Pulmonary artery endothelial cell (primary cell): ENCODE data around the gene SRD5A1. TPM values are rescaled to one million over a fixed set of nuclear protein-coding genes. Genes with fewer than 3 reads are reported as not detected.
A peak's percentile ranks its signal among the peaks of the same experiment; 100 is the strongest.

ENCODE experiments used
- DNase-seq: peaks from one replicate; pipeline ENCODE4 v3.0.0-alpha.2; 2011; ENCODE audit warnings: low read depth, low spot score
- total RNA-seq: library from RNA; depleted of rRNA; stranded (reverse); fragments of >200 nt; gene quantifications from 2 replicates; pipeline ENCODE4 v1.2.3, GENCODE V29; 2014

The SRD5A1 gene
- total RNA-seq, 1 donor from 2014 or later, result 11.3 TPM

DNA sequence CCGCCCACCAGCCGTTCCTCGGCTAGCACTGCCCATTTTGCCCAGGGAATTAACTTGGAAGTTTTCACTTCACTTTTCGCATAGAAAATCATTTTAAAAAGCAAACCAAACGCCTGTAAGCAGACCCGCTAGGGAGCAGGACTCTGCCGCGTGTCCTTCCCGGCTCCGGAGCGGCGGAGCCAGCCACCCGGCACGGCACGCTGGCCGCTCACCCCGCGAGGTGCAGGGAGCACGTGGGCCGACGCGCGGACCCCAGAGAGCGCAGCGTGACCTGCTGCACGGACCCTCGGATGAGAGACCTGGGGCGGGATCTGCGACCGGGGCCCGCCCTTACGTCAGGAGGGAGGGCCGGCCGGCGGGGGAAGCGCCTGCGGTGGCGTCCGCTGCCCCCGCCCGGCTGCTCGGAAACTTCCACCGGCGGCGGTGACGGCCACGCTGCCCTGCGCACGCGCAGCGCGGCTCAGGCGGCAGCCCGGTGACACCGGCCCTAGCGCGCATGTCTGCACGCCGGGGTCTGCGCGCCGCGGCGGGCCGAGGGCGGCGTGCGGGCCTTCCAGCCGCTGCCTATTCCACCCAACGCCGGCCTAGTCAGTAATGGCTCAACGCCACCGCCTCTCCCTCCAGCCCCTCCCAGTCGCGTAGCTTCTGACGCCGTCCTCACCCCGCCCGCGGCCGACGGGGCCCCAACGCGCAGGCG, 79.5 kb downstream of the SRD5A1 start:
- DNase-seq, result peak; percentile 83

DNA sequence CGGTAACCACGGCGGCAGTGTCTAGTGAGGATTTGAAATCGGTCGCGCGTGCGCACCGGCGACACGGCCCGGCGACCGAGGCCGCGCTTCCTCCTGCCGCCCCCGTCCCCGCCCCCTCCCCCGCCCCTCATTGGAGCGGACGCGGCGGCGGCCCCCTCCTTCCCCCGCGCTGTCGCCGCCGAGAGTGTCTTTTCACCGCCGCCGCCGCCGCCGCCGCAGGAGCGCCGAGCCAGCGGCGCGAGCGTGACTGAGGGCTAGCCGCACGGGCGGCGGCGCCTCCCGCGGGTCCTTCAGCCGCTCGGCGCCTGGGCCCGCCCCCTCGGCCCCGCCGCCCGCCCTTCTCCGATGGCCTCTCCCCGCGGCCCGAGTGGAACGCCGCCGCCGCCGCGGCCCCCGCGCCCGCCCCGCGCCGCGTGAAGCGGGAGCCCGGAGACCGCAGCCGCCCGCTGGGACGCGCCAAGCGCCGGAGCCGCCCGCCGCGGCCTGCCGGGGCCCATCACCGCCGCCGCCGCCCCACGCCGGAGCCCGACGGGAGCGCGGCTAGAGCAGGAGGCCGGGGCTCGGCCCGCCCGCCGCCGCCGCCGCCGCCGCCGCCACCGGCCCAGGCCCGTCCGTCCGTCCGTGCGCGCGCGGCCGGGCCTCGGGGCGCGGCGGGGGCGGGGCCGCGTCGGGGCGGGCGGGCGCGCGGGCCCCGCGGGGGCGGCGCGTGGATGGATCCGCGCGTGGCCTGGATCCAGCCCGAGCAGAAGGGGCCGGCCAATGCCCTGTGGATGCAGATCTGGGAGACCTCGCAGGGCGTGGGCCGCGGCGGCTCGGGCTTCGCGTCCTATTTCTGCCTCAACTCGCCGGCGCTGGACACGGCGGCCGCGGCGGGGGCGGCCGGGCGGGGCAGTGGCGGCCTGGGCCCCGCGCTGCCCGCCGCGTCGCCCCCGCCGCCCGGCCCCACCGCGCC, 80.3 kb downstream of the SRD5A1 start, which contains the start of gene TENT4A:
Gene TENT4A (plus strand): TSS at position 159 of the 952 bp plus-strand sequence. CDS start 552 bp downstream, at position 711.
- no peak for DNase-seq

DNA sequence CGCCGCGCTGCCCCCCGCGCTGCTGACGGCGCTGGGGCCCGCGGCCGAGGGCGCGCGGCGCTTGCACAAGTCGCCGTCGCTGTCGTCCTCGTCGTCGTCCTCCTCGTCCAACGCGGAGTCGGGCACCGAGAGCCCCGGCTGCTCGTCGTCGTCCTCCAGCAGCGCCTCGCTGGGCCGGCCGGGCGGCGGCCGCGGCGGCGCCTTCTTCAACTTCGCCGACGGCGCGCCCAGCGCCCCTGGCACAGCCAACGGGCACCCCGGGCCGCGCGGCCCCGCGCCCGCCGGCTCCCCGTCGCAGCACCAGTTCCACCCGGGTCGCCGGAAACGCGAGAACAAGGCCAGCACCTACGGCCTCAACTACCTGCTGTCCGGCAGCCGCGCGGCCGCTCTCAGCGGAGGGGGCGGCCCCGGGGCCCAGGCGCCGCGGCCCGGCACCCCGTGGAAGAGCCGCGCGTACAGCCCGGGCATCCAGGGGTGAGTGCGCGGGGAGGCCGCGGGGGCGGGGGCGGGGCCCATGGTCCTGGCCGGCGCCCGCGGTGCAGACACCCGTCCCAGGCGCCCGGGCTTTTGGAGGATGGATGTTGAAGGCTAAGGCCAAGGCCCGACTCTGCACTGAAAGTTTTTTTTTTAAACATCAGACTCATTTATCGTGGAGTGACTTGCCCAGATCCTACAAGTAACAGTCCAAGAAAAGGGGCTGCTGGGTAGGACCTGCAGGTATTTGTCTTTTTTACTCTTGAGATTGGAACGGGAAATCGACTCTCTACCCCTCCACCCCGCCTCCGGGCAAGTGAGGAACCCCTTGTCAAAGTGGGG, 81.2 kb downstream of the SRD5A1 start:
- no peak for DNase-seq

DNA sequence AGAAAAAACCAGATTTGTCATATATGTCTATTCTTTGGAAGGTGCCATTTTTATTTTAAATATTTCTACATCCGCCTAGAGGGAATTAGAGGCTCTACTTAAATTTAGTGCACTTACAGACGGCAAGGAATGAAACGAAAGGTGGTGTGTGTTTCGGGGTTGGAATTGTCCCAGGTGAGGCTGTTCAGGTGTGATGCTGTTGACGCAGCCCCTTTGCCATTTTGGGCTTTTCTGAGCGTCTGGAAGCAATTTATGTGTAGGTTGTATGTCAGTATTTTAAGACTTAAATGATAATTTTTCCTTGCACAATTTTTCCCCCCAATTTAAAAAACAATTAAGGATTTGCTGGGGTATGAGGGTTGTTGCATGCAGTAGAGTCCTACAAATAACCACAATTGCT, 82.0 kb downstream of the SRD5A1 start:
- DNase-seq, result no peak

DNA sequence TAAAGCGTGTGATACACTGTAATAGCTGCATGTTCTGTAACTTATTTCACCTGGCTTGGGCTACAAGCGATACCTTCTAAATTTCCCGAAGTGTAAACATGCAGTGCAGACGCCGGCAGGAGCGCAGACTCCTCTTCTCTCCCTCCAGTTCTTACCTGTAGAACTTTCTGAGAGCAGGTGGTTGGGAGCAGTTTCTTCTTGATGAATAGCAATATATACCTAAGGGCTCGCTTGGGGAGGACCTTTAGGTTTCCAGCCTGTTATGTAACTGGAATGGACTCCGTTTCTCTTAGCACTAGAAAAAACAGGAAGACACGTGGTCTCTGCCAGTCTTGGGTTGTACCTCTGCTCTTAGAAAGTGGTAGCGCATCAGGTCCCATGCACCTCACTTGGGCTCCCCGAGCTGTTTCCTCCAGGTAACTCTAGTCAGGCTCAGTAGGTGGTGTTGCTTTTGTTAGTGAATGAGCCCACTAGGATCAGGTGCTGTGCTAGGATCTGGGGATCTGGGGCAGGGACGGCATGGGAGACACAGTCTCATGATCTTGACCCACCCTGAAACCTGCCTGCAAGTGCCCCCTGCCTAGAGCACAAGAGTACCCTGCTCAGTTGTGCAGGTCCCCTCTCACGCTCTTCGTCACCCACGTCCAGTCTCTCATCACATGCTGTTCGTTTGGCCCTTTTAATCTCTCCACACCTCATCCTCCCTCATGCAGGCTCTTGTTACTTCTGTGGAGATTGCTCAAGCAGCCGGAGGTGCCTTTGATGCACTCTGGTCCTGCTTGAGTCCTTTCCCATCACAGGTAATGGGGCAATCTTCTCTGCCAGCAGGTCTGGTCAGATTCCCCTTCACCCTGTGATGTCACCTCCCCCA, 82.8 kb downstream of the SRD5A1 start:
- no peak for DNase-seq

DNA sequence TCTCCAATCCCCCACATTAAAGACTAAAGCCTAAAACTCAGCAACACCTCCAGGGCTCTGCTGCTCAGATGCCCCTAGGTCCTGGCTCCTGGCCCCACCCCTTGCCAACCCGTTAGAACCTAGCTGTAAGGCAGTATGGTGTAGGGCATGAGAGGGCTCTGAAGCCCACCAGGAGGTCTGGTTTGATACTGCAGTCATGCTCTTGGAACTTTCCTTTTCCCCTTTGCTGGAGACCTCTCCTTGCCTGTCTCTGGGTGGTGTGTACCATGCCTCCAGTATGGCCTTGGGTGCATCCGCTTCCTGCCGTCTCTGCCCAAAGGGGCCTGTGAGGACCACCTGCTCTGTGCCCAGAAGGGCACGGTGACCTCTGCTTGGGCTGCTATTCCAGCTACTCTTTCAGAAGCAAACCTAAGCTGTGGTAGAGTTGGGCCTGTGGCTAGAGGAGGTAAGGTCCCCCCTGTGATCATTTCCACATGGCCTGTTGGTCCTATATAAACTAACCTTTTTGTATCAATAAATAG, 83.4 kb downstream of the SRD5A1 start:
- DNase-seq, result no peak

DNA sequence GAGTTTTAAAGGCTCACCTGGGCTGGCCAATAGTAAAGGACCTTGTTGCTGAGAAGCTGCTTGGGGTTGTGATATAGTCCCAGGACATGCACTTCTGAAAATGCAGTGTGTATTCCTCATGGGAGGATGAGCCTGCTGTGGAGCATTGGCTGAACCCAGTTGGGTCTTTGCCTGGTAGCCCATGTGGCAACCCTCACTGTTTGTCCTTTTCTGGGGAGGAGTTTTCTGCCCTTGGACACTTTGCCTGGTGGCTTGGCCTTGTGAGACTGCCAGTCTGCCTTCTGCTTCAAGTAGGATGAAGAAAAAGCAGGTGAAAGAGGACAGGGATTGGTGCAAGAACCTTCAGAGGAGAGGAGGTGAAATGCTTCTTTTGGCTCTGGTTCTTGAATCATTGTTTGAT, 84.0 kb downstream of the SRD5A1 start:
- DNase-seq, result no peak

DNA sequence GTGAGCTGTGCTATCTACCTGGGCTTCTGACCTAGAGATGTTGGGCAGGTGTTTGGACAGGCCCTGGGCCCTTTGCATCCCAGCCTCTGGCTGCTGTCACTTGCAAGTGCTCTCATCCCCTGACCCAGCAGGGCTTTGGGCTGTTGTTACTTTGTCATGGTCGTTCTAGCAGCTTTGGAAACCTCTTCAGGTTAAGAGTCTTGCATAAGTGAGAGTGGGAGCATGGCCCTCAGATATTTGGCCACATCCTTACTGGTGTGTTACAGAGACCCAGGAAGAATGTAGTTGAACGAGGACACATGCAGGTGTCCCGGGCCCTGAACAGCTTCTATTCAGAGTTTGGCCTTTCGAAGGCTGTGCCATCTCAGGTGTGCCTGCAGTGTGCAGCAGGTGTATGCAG, 84.4 kb downstream of the SRD5A1 start:
- no peak for DNase-seq

DNA sequence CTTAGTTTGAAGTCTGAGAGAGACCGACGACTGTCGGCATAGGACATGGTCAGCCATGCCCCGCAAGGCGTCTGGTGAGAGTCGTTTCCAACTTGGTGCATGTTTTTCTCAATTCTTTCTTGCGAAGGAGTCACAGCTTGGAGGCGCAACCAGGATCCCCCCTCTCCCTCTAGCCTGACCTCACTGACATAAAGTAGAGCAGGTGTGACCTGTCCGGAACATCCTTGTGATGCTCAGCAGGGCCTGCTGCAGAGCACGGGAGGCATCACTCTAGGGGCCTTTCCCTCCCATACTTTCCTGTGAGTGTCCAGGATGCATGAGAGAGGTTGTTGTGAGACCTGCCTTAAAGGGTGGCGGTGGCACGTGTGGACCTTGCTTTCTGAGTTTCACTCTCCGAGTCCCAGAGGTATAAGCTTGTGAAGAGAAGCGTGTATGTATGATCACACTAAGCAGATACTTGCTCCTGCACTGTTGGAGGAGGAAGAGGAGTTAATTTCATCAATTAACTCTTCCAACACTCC, 85.0 kb downstream of the SRD5A1 start:
- DNase-seq, result no peak

DNA sequence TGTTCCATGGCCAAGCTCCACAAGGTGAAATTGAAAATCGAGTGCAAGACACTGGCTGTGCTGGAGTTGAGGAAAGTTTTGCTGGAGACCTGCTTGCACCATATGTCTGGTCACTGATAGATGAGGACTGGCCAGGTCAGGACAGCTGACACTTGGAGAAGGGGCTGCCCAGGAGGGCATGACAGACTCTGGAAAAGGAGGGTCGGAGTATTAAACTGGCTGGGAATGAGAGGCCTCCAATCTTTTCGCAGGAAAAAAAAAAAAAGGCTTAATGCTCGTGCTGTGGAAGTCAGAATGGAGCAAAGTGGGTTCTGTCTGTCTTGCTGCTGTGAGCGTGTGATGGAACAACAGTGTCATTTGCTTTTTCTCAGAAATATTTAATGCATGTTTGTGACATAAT, 85.5 kb downstream of the SRD5A1 start:
- no peak for DNase-seq

DNA sequence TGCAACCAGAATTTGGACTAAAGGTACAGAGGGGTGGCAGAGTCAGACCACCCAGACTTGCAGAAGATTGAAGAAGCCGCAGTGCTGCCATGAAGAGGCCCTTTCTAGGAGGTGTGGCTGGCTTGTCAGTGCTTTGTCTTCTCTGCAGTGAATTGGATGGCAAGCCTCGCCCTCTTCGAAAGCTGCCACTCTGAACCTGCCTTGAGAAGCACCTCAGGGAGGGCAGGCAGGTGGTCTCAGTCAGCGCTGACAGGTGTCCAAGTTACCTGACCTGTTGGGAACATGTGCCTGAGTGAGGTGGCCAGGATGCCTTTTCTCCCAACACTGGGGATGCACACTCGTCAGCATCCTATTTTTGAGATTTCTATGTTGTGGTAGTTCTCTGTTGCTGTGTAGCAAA, 86.2 kb downstream of the SRD5A1 start:
- DNase-seq, result no peak

DNA sequence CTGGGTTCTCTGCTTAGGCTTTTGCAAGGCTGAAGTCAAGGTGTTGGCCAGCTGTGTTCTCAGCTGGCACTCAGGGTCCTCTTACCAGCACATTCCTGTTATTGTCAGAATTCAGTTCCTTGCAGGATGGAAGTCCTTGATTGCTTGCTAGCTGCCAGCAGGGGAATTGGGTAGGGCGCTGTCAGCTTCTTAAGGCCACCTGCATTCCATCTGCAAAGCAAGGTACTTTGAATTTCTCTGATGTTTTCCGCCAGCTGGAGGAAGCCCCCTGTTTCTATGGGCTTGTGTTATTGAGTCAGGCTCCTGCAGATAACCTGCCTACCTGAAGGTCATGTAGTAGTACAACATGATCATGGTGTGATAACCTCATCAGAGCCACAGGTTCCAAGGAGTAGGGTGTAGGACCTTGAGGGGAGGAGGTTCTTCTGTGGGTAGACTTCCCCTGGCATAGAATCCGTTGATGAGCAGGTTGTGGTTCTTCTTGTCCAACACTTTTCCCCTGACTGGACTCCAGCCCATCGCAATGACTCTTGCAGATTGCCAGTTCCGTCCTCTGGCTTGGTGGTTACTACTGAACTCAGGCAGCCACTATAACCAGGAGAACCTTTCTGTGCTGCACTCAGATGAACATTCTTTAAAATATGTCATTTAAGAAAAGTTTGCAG, 86.8 kb downstream of the SRD5A1 start:
- DNase-seq, result no peak

DNA sequence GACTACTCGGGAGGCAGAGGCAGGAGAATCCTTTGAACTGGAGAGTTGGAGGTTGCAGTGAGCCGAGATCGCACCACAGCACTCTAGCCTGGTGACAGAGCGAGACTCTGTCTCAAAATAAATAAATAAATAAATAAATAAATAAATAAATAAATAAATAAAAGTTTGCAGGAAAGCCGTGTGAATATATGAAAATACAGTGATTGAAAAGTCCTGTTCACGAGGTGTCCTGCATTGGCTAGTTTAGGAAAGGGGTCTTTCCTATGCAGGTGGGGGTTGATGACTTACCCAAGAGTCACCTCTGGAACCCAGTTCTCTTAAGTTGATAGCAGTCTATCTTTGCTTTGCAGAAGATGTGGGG, 87.3 kb downstream of the SRD5A1 start:
- no peak for DNase-seq

DNA sequence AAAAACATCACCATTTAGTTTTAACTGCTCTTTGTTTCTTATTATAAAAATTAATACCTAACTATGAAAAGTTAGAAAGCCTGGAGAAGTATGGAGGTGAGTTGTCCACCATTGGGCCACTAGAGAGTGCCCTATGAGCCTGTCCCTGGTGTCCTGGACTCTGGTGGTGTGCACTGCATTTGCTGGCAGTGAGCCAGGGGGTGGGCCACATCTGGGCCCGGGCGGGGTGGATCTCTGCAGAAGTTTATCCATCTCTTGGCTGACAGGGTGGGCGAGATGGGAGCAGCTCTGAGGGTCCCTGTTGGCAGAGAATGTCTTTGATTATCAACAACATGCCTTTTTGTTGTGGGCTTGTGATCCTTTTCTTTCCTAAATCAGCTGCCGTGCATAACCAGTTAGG, 88.2 kb downstream of the SRD5A1 start:
- no peak for DNase-seq

DNA sequence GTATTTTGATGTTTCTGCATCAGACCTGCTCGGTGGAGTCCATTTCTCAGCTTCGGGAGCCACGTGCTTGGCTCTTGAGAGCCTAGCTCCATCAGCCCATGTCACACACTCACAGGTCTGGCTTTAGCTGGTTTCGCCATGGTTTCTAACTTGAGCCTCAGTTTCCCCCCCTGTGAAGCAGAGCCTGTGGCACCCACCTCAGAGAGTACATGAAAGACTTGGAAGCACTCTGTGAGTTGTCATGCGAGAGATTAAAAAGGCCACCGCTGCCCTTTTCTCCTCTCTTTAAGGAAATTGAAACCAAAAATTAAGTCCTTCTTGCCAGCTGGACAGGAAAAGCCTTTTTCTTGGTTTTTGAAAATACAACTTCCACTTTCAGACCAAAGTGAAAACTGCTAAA, 88.8 kb downstream of the SRD5A1 start:
- DNase-seq, result no peak

DNA sequence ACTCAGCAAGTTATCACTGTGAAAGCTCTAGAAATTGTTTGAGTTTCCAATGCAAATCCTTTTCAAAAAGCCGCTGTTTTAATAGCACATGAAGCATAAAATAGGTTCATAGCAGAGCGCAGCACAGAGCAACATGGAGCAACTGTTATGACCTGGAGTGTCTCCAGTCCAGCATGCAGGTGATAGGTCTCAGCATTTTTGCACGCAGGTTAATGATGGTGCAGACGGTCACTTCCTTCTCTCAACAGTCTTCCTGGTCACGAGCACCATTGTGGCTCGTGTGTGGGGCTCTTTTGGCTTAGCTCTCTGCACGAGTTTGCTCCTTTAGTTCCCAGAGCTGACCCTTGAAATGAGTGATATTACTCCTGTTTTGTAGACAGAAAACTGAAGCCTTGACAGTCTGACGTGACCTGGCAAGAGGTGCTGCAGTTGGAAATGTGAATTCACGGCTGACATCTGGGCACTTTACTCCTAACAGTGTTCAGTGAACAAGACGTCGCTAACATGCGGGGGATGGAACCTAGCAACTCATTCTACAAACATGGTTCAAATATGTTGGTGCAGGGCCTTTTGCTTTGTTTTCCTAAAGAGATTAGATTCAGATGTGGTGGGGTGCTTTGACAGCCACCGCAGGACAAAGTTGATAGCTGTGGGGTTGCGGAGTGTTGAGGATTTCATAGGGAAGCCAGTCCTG, 90.0 kb downstream of the SRD5A1 start:
- DNase-seq, result no peak

DNA sequence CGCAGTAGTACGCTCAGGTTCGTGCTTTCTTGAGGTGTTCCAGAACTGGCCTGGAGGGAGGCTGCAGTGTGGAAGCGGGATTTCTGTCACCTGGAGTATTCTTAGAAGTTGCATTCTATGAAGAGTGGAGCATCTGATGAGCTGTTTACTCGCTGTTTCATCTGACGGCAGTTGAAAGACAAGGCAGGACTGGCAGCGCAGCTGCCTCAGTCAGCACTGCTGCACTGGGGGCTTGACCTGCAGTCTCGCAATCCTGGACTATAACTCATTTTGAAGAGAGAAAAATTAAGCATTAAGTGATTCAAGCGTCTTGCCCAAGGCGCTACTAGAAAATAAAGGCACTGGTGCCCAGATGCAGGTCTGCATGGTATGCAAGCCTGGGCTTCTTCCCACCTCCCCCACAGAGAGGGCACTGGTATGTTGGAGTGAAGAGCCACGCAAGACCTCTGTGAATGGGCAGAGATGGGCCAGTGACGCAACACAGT, 90.6 kb downstream of the SRD5A1 start:
- no peak for DNase-seq
